HEK293 (cell line): Measurements from ENCODE around the gene CLNK.

Experiments used
- MEIS1 ChIP-seq: sonication (generic); formaldehyde crosslinking; IDR thresholded peaks from 2 replicates; pipeline ENCODE4 v1.8.1; 2022; ENCODE audit warnings: missing genetic modification reagents, mild to moderate bottlenecking, borderline replicate concordance
- SP2 ChIP-seq: fragments of 450-650 bp; formaldehyde crosslinking; IDR thresholded peaks from 2 replicates; pipeline ENCODE4 v1.5.1; 2016; ENCODE audit warnings: missing biosample characterization, missing genetic modification characterization
- SP7 ChIP-seq: fragments of 450-650 bp; formaldehyde crosslinking; IDR thresholded peaks from 2 replicates; pipeline ENCODE4 v1.5.1; 2016; ENCODE audit warnings: missing biosample characterization, missing genetic modification characterization
- TCF7L2 ChIP-seq: IDR thresholded peaks from 2 replicates; pipeline ENCODE4 v1.6.1; 2011; ENCODE audit warnings: low read depth, mild to moderate bottlenecking, inconsistent platforms, low read length, moderate library complexity, borderline replicate concordance
- ZNF155 ChIP-seq: fragments of 450-650 bp; formaldehyde crosslinking; IDR thresholded peaks from 2 replicates; pipeline ENCODE4 v1.5.1; 2016; ENCODE audit warnings: missing biosample characterization, missing genetic modification characterization
- ZNF558 ChIP-seq: fragments of 450-650 bp; formaldehyde crosslinking; IDR thresholded peaks from 2 replicates; pipeline ENCODE4 v1.5.1; 2016; ENCODE audit warnings: missing biosample characterization, missing genetic modification characterization
- ZNF830 ChIP-seq: fragments of 450-650 bp; IDR thresholded peaks from 2 replicates; pipeline ENCODE4 v1.5.0; 2018; ENCODE audit warnings: missing biosample characterization, missing genetic modification characterization, low read depth, mild to moderate bottlenecking, moderate library complexity
- TF ChIP-seq, protein P1 (sequence below): fragments of 450-650 bp; formaldehyde crosslinking; IDR thresholded peaks from 2 replicates; pipeline ENCODE4 v1.5.1; 2016; ENCODE audit warnings: missing biosample characterization, missing genetic modification characterization
- TF ChIP-seq, protein P2 (sequence below): sonication (generic); formaldehyde crosslinking; IDR thresholded peaks from 2 replicates; pipeline ENCODE4 v1.8.1; 2022; ENCODE audit warnings: mild to moderate bottlenecking, moderate library complexity, missing genetic modification reagents

DNA sequence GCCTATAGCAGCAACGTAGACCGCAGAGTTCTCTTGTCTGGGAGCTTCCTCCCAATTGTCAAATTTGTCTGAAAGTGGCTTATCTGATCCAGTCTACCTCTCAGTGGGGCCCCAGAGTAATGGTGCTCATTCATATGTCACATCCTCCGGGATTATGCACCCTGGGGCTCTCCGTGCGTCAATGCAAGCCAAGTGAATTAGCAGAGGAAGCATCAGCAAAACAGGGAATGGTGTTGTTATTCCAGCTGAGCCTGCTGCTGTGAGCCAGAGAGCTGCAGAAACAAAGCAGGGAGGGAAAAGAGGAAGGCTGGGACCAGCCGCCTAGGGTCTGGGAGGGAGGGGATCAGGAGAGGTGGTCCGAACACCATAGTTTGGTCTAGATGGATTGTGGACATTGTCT, 95.2 kb downstream of the CLNK start:
- TF ChIP-seq SP7 (tag by site-specific recombination) = no peak
- no peak for TF ChIP-seq ZNF830
- no peak for TF ChIP-seq ZNF155 (tag by site-specific recombination)
- TF ChIP-seq, protein P1, sequence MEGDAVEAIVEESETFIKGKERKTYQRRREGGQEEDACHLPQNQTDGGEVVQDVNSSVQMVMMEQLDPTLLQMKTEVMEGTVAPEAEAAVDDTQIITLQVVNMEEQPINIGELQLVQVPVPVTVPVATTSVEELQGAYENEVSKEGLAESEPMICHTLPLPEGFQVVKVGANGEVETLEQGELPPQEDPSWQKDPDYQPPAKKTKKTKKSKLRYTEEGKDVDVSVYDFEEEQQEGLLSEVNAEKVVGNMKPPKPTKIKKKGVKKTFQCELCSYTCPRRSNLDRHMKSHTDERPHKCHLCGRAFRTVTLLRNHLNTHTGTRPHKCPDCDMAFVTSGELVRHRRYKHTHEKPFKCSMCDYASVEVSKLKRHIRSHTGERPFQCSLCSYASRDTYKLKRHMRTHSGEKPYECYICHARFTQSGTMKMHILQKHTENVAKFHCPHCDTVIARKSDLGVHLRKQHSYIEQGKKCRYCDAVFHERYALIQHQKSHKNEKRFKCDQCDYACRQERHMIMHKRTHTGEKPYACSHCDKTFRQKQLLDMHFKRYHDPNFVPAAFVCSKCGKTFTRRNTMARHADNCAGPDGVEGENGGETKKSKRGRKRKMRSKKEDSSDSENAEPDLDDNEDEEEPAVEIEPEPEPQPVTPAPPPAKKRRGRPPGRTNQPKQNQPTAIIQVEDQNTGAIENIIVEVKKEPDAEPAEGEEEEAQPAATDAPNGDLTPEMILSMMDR (tag by site-specific recombination) = no peak
- TF ChIP-seq MEIS1 (CRISPR knock-in tag) = no peak
- TF ChIP-seq, protein P2, sequence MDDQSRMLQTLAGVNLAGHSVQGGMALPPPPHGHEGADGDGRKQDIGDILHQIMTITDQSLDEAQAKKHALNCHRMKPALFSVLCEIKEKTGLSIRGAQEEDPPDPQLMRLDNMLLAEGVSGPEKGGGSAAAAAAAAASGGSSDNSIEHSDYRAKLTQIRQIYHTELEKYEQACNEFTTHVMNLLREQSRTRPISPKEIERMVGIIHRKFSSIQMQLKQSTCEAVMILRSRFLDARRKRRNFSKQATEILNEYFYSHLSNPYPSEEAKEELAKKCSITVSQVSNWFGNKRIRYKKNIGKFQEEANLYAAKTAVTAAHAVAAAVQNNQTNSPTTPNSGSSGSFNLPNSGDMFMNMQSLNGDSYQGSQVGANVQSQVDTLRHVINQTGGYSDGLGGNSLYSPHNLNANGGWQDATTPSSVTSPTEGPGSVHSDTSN (CRISPR knock-in tag) = no peak
- no peak for TF ChIP-seq SP2 (tag by site-specific recombination)
- no peak for TF ChIP-seq ZNF558
- no peak for TF ChIP-seq TCF7L2
